H1 (cell line): ENCODE data around the gene OMG. TPM values are rescaled to one million over a fixed set of nuclear protein-coding genes. Genes with fewer than 3 reads are reported as not detected.
A peak's percentile ranks its signal among the peaks of the same experiment; 100 is the strongest.

ENCODE experiments used
- CTCF ChIA-PET: fragments of 300-600 bp; sonication (Branson Sonifier 250); formaldehyde crosslinking; loops from one replicate; lab custom pipeline; 2021; ENCODE audit not compliant: partially characterized antibody; lab: Charles Lee
- POLR2A ChIA-PET: fragments of 300-600 bp; sonication (Branson Sonifier 250); formaldehyde crosslinking; loops from one replicate; lab custom pipeline; 2021; ENCODE audit warnings: inconsistent platforms; ENCODE audit not compliant: partially characterized antibody; lab: Charles Lee
- DNase-seq, 2 experiments: peaks; one replicate each; pipeline versions ENCODE4 v3.0.0 to v3.0.0-alpha.2; 2010 to 2022; ENCODE audit warnings: low spot score in 2 of 2, low read depth in 1 of 2, mixed read lengths in 1 of 2
- FAIRE-seq: peaks from 2 replicates; lab custom pipeline; 2011; peaks lifted over from hg19 to GRCh38; lab: Jason Lieb, UNC
- H2AFZ ChIP-seq: 2 replicates; pipeline ENCODE4 v1.8.1; 2012; ENCODE audit warnings: low read length, inconsistent platforms
- H2AK5ac ChIP-seq: 2 replicates; pipeline ENCODE4 v1.6.1; 2013; ENCODE audit warnings: low read depth, low read length
- H2BK120ac ChIP-seq: replicated peaks from 2 replicates; pipeline ENCODE3; 2013; ENCODE audit warnings: low read depth, low read length, inconsistent platforms
- H2BK12ac ChIP-seq: 2 replicates; pipeline ENCODE4 v1.6.1; 2013; ENCODE audit warnings: low read depth, low read length
- H2BK15ac ChIP-seq: 2 replicates; pipeline ENCODE4 v1.6.1; 2013; ENCODE audit warnings: low read length
- H2BK20ac ChIP-seq: 2 replicates; pipeline ENCODE4 v1.6.1; 2013; ENCODE audit warnings: low read length
- H2BK5ac ChIP-seq: 2 replicates; pipeline ENCODE4 v1.6.1; 2013; ENCODE audit warnings: low read depth, low read length
- H3K14ac ChIP-seq: 2 replicates; pipeline ENCODE4 v1.6.1; 2013; ENCODE audit warnings: inconsistent platforms; ENCODE audit not compliant: insufficient read length
- H3K18ac ChIP-seq: 2 replicates; pipeline ENCODE4 v1.6.1; 2013; ENCODE audit warnings: low read length; ENCODE audit errors: extremely low read depth
- H3K23ac ChIP-seq: 2 replicates; pipeline ENCODE4 v1.6.1; 2013; ENCODE audit warnings: inconsistent platforms; ENCODE audit not compliant: insufficient read length
- H3K23me2 ChIP-seq: 2 replicates; pipeline ENCODE4 v1.6.1; 2013; ENCODE audit warnings: low read depth, low read length
- H3K27ac ChIP-seq: 2 replicates; pipeline ENCODE4 v1.6.1; 2011; ENCODE audit warnings: low read depth, low read length, inconsistent platforms
- H3K27me3 ChIP-seq, 4 experiments: replicated peaks in 1 of 4; 1 replicate in 1 of 4; 2 replicates in 3 of 4; pipeline versions ENCODE4 v1.6.1 to v1.8.1; 2011 to 2013; ENCODE audit warnings: low read length in 3 of 4, mild to moderate bottlenecking in 3 of 4, inconsistent platforms in 2 of 4, mixed read lengths in 2 of 4, moderate library complexity in 1 of 4; ENCODE audit not compliant: control insufficient read depth in 3 of 4, insufficient read depth in 3 of 4; ENCODE audit errors: extremely low read depth in 1 of 4
- H3K36me3 ChIP-seq, 4 experiments: 2 replicates each; pipeline versions ENCODE4 v1.6.1 to v1.8.1; 2011 to 2013; ENCODE audit warnings: mild to moderate bottlenecking in 4 of 4, low read length in 3 of 4, moderate library complexity in 2 of 4, control low read depth in 1 of 4, inconsistent platforms in 1 of 4; ENCODE audit not compliant: insufficient read depth in 4 of 4, control insufficient read depth in 2 of 4
- H3K4ac ChIP-seq: replicated peaks from 2 replicates; pipeline ENCODE3; 2013; ENCODE audit warnings: low read length, low read depth, mixed read lengths, inconsistent platforms; ENCODE audit not compliant: insufficient read length
- H3K4me1 ChIP-seq, 4 experiments: replicated peaks in 1 of 4; 1 replicate in 1 of 4; 2 replicates in 3 of 4; pipeline versions ENCODE4 v1.6.1 to v1.8.1; 2011 to 2013; ENCODE audit warnings: low read length in 3 of 4, inconsistent platforms in 2 of 4, mixed read lengths in 1 of 4; ENCODE audit not compliant: insufficient read depth in 4 of 4, control insufficient read depth in 3 of 4
- H3K4me2 ChIP-seq, 2 experiments: 2 replicates each; pipeline versions ENCODE4 v1.6.1 to v1.8.1; 2011 to 2013; ENCODE audit warnings: low read depth in 2 of 2, low read length in 2 of 2, control low read depth in 1 of 2, inconsistent platforms in 1 of 2, mild to moderate bottlenecking in 1 of 2; ENCODE audit not compliant: insufficient read depth in 1 of 2
- H3K4me3 ChIP-seq, 4 experiments: fragments of 200-600, 300-600 bp in 1 of 4; sonication (generic), shearing (Covaris generic), sonication (Bioruptor Twin) in 1 of 4; 2 replicates each; pipeline versions ENCODE4 v1.5.1 to v1.8.1; 2011 to 2016; ENCODE audit warnings: low read length in 4 of 4, low read depth in 3 of 4, control low read depth in 2 of 4, inconsistent platforms in 2 of 4, mild to moderate bottlenecking in 2 of 4, mixed read lengths in 1 of 4, moderate library complexity in 1 of 4; ENCODE audit not compliant: insufficient read depth in 2 of 4; ENCODE audit errors: extremely low read depth in 1 of 4
- H3K56ac ChIP-seq: replicated peaks from 2 replicates; pipeline ENCODE3; 2013; ENCODE audit warnings: low read depth, mild to moderate bottlenecking, mixed read lengths, low read length, inconsistent platforms; ENCODE audit not compliant: insufficient read length
- H3K79me1 ChIP-seq: 2 replicates; pipeline ENCODE4 v1.6.1; 2013; ENCODE audit warnings: low read depth, low read length, control low read depth
- H3K79me2 ChIP-seq, 2 experiments: 2 replicates each; pipeline versions ENCODE4 v1.6.1 to v1.8.1; 2012 to 2013; ENCODE audit warnings: low read length in 2 of 2, mild to moderate bottlenecking in 2 of 2, inconsistent platforms in 1 of 2; ENCODE audit not compliant: insufficient read depth in 2 of 2, control insufficient read depth in 1 of 2
- H3K9ac ChIP-seq, 4 experiments: replicated peaks in 1 of 4; 1 replicate in 1 of 4; 2 replicates in 3 of 4; pipeline versions ENCODE4 v1.6.1 to v1.8.1; 2011 to 2013; ENCODE audit warnings: low read depth in 3 of 4, low read length in 3 of 4, control low read depth in 2 of 4, mild to moderate bottlenecking in 2 of 4, moderate library complexity in 2 of 4, inconsistent platforms in 1 of 4; ENCODE audit errors: extremely low read depth in 1 of 4
- H3K9me3 ChIP-seq, 2 experiments: 2 replicates each; pipeline versions ENCODE4 v1.6.1 to v1.8.1; 2012 to 2013; ENCODE audit warnings: mild to moderate bottlenecking in 2 of 2, moderate library complexity in 2 of 2, control low read depth in 1 of 2, inconsistent platforms in 1 of 2, low read depth in 1 of 2, low read length in 1 of 2, mixed read lengths in 1 of 2; ENCODE audit not compliant: insufficient read depth in 2 of 2
- H4K20me1 ChIP-seq, 2 experiments: replicated peaks in 1 of 2; 2 replicates each; pipeline versions ENCODE3 to v1.8.1; 2011 to 2013; ENCODE audit warnings: inconsistent platforms in 2 of 2, low read length in 2 of 2, mild to moderate bottlenecking in 1 of 2; ENCODE audit not compliant: insufficient read depth in 2 of 2, control insufficient read depth in 1 of 2
- H4K5ac ChIP-seq: 2 replicates; pipeline ENCODE4 v1.6.1; 2013; ENCODE audit warnings: low read length, low read depth, mixed read lengths, inconsistent platforms; ENCODE audit not compliant: insufficient read length
- H4K8ac ChIP-seq: 2 replicates; pipeline ENCODE4 v1.8.0; 2013; ENCODE audit warnings: mild to moderate bottlenecking, moderate library complexity, low read length, inconsistent platforms; ENCODE audit not compliant: insufficient read depth; ENCODE audit errors: extremely low read depth
- H4K91ac ChIP-seq: replicated peaks from 2 replicates; pipeline ENCODE3; 2013; ENCODE audit warnings: low read length, mixed read lengths, inconsistent platforms; ENCODE audit not compliant: insufficient read length
- RAD21 ChIP-seq, 2 experiments: IDR thresholded peaks in 1 of 2; conservative IDR thresholded peaks in 1 of 2; 2 replicates each; pipeline ENCODE4 v1.6.1; 2011; ENCODE audit warnings: low read depth in 2 of 2, low read length in 2 of 2, improper control_type of control experiment in 1 of 2, inconsistent platforms in 1 of 2, mild to moderate bottlenecking in 1 of 2, moderate library complexity in 1 of 2
- TBP ChIP-seq: IDR thresholded peaks from 2 replicates; pipeline ENCODE4 v1.6.1; 2011; ENCODE audit warnings: low read depth, low read length, improper control_type of control experiment
- WGBS, 2 experiments: shearing (Covaris generic) in 1 of 2; methylation state at CpG; one replicate each; pipeline versions ENCODE4 v1.1.6 to v1.1.7; 2013 to 2015; ENCODE audit warnings: low lambda C conversion rate in 2 of 2, mixed read lengths in 2 of 2, inconsistent platforms in 1 of 2, low coverage in 1 of 2, missing lambda C conversion rate in 1 of 2; ENCODE audit not compliant: insufficient replicate concordance in 2 of 2, insufficient coverage in 1 of 2, insufficient read length in 1 of 2; ENCODE audit errors: extremely low coverage in 1 of 2, missing lambda C conversion rate in 1 of 2; 5-methylcytosine and 5-hydroxymethylcytosine counted together
- polyA plus RNA-seq, 7 experiments: library from polyadenylated mRNA; depleted of rRNA in 3 of 7; stranded (reverse) in 5 of 7; unstranded in 2 of 7; fragments of >200 nt in 5 of 7; fragments of 200-250 nt in 2 of 7; gene quantifications; 1 replicate in 5 of 7; 2 replicates in 1 of 7; 4 replicates in 1 of 7; pipeline versions ENCODE4 v1.2.1 to v1.2.3, GENCODE V29; 2011 to 2013; ENCODE audit warnings: missing spikeins in 2 of 7, mixed read lengths in 2 of 7
- total RNA-seq: library from RNA; stranded (reverse); fragmentation: NEBNext Ultra II Directional; extraction: Animal tissue kit (Norgen Biotek cat#: 25700); gene quantifications from 2 replicates; pipeline ENCODE4 v1.2.1, GENCODE V29; 2021

Gene OMG
- total and polyA plus RNA-seq, 2 of the 8 experiments (the other 6 are each of a cell fraction or from before 2014, with no cell fraction given): not detected

GRCh38 chr17:31286587-31286986 lies 10.5 kb downstream of the OMG start:
- no peak overlapping the region for H2AFZ ChIP-seq
- H4K5ac ChIP-seq: no peak overlapping the region
- H3K27ac ChIP-seq: no peak overlapping the region
- H4K91ac ChIP-seq: no peak overlapping the region
- TF ChIP-seq RAD21 (IDR thresholded peaks at IDR 0.05 in 1 of 2, conservative IDR thresholded peaks at IDR 0.05 in 1 of 2; ENCODE audit: low read depth in 2 of 2, low read length in 2 of 2): 0 out of 4 replicates have a peak, but pooled peaks of 1 of the 2 experiments have one; percentile 3
- TF ChIP-seq TBP: no peak
- TF ChIP-seq, all 59 proteins: peak for 1
- Histone ChIP-seq H2BK15ac (no peak overlapping the region), H2AK5ac (no peak overlapping the region), H4K8ac (no peak overlapping the region), H3K79me2 (no peaks in the 10 kb centered on the region), H3K9me3 (no peaks in the 10 kb centered on the region), H3K56ac (no peak overlapping the region), H4K20me1 (no peaks in the 10 kb centered on the region), H3K36me3 (no peaks in the 10 kb centered on the region), H2BK12ac (no peak overlapping the region), H3K4me1 (no peaks in the 10 kb centered on the region), H3K23me2 (no peaks in the 10 kb centered on the region), H3K23ac (no peak overlapping the region), H3K27me3 (no peaks in the 10 kb centered on the region), H3K79me1 (no peaks in the 10 kb centered on the region), H3K4me2 (no peak overlapping the region), H3K4me3 (no peak overlapping the region), H2BK120ac (no peak overlapping the region), H3K9ac (no peak overlapping the region), H2BK5ac (no peak overlapping the region), H3K4ac (no peak overlapping the region), H2BK20ac (no peak overlapping the region), H3K14ac (no peak overlapping the region), H3K18ac (no peak overlapping the region)
- FAIRE-seq (peak; percentile 63), DNase-seq (no peak)
- WGBS, 2 experiments: 79% methylated on average over 1 of the region's 1 CpG; no CpG with 5 or more reads in 1 of the 2 experiments
- ChIA-PET CTCF (interaction anchor here (0.7 to 2.0 kb wide), 5 partner anchors 13 to 50 kb away, joined by 3 to 6 read pairs (median 4); no protein-coding TSS in a partner anchor), POLR2A (no interaction called here)
